GM12878 (cell line): ENCODE data around the gene ABCB7. TPM values are rescaled to one million over a fixed set of nuclear protein-coding genes. Genes with fewer than 3 reads are reported as not detected.

Source experiments
- ATAC-seq: fragments of 200-7000 bp; cut with Tn5 transposase; 3 replicates; pipeline ENCODE4 v1.9.1; 2020; ENCODE audit warnings: mild to moderate bottlenecking, moderate library complexity
- BruUV-seq: library from RNA; stranded (reverse); fragments of 400-500 nt; replicated peaks from 2 replicates; lab custom pipeline; 2021; lab: Mats Ljungman, UMichigan
- CTCF ChIA-PET: fragments of 300-600 bp; sonication (Branson Sonifier 250); formaldehyde crosslinking; extraction: SDS; loops from one replicate; lab custom pipeline; 2021; ENCODE audit warnings: inconsistent platforms; lab: Yijun Ruan, JAX
- POLR2A ChIA-PET: fragments of 350-600 bp; formaldehyde crosslinking; extraction: SDS; loops from one replicate; lab custom pipeline; 2021; ENCODE audit warnings: inconsistent platforms; lab: Charles Lee
- RAD21 ChIA-PET: fragments of 300-600 bp; sonication (Branson Sonifier 250); formaldehyde crosslinking; loops from one replicate; lab custom pipeline; 2023; ENCODE audit warnings: antibody characterized with exemption; ENCODE audit not compliant: unreplicated experiment; lab: Charles Lee
- SMC1A ChIA-PET: fragments of 300-600 bp; sonication (Branson Sonifier 250); formaldehyde crosslinking; loops from one replicate; lab custom pipeline; 2023; ENCODE audit not compliant: unreplicated experiment, uncharacterized antibody; lab: Charles Lee
- DNase-seq: peaks from one replicate; pipeline ENCODE4 v3.0.0-alpha.2; 2011; ENCODE audit warnings: low read depth, low spot score
- FAIRE-seq: peaks from 3 replicates; lab custom pipeline; 2011; peaks lifted over from hg19 to GRCh38; lab: Jason Lieb, UNC
- H2AFZ ChIP-seq: 2 replicates; pipeline ENCODE4 v1.6.0; 2011; ENCODE audit warnings: low read depth, low read length, control low read depth; ENCODE audit not compliant: control insufficient read depth
- H3K27ac ChIP-seq: 2 replicates; pipeline ENCODE4 v1.5.1; 2011; ENCODE audit warnings: control low read depth; ENCODE audit not compliant: control insufficient read depth, insufficient read depth
- H3K27me3 ChIP-seq, 2 experiments: replicated peaks in 1 of 2; 2 replicates each; pipeline versions ENCODE4 v1.6.0 to v1.6.1; 2011; ENCODE audit warnings: low read length in 1 of 2; ENCODE audit not compliant: control insufficient read depth in 2 of 2, insufficient read depth in 2 of 2
- H3K36me3 ChIP-seq, 2 experiments: 2 replicates each; pipeline ENCODE4 v1.5.1; 2011; ENCODE audit warnings: low read length in 1 of 2; ENCODE audit not compliant: control insufficient read depth in 2 of 2, insufficient read depth in 2 of 2
- H3K4me1 ChIP-seq: 2 replicates; pipeline ENCODE4 v1.6.1; 2011; ENCODE audit warnings: mild to moderate bottlenecking, low read length, moderate library complexity, mixed read lengths; ENCODE audit not compliant: control insufficient read depth, insufficient read depth
- H3K4me2 ChIP-seq: 2 replicates; pipeline ENCODE4 v1.6.0; 2011; ENCODE audit warnings: control low read depth; ENCODE audit not compliant: control insufficient read depth, insufficient read depth
- H3K4me3 ChIP-seq: fragments of 200-600 bp; sonication (generic); 2 replicates; pipeline ENCODE4 v1.5.1; 2016
- H3K79me2 ChIP-seq: 2 replicates; pipeline ENCODE4 v1.6.0; 2011; ENCODE audit warnings: low read length; ENCODE audit not compliant: control insufficient read depth, insufficient read depth
- H3K9ac ChIP-seq: 2 replicates; pipeline ENCODE4 v1.8.0; 2011; ENCODE audit warnings: low read length, control low read depth, mixed read lengths; ENCODE audit not compliant: control insufficient read depth, insufficient read depth
- H3K9me3 ChIP-seq: replicated peaks from 3 replicates; pipeline ENCODE4 v1.5.1; 2011; ENCODE audit warnings: mild to moderate bottlenecking, low read length; ENCODE audit not compliant: control insufficient read depth, insufficient read depth
- H4K20me1 ChIP-seq: 2 replicates; pipeline ENCODE4 v1.6.0; 2011; ENCODE audit not compliant: control insufficient read depth, insufficient read depth
- ASH2L ChIP-seq: fragments of 300-600, 200-600 bp; sonication (generic); IDR thresholded peaks from 2 replicates; pipeline ENCODE4 v1.6.1; 2017; ENCODE audit warnings: low read depth, mild to moderate bottlenecking, borderline replicate concordance
- ATF3 ChIP-seq: IDR thresholded peaks from 2 replicates; pipeline ENCODE4 v1.6.1; 2011; ENCODE audit warnings: low read depth, mild to moderate bottlenecking, low read length, moderate library complexity, borderline replicate concordance; ENCODE audit errors: extremely low read depth
- CREM ChIP-seq: IDR thresholded peaks from 2 replicates; pipeline ENCODE4 v1.6.1; 2014; ENCODE audit warnings: antibody characterized with exemption, low read depth
- E4F1 ChIP-seq: fragments of 450-650 bp; IDR thresholded peaks from 2 replicates; pipeline ENCODE4 v1.6.1; 2018; ENCODE audit warnings: borderline replicate concordance, mild to moderate bottlenecking; ENCODE audit not compliant: partially characterized antibody
- EGR1 ChIP-seq, 2 experiments: IDR thresholded peaks; 1 replicate in 1 of 2; 2 replicates in 1 of 2; pipeline ENCODE4 v1.6.1; 2011 to 2012; ENCODE audit warnings: low read depth in 2 of 2, low read length in 2 of 2, borderline replicate concordance in 1 of 2, mild to moderate bottlenecking in 1 of 2, moderate library complexity in 1 of 2
- GABPA ChIP-seq: IDR thresholded peaks from 2 replicates; pipeline ENCODE4 v1.6.1; 2014; ENCODE audit warnings: antibody characterized with exemption, low read depth, mild to moderate bottlenecking, inconsistent platforms
- HDAC2 ChIP-seq: fragments of 200-600 bp; sonication (generic); IDR thresholded peaks from 2 replicates; pipeline ENCODE4 v1.6.1; 2017
- JUND ChIP-seq: IDR thresholded peaks from 2 replicates; pipeline ENCODE4 v1.6.1; 2012; ENCODE audit warnings: low read depth, mild to moderate bottlenecking, low read length, improper control_type of control experiment, moderate library complexity
- MAX ChIP-seq: IDR thresholded peaks from 2 replicates; pipeline ENCODE4 v1.6.1; 2012; ENCODE audit warnings: low read depth, low read length, improper control_type of control experiment
- MTA3 ChIP-seq: IDR thresholded peaks from 2 replicates; pipeline ENCODE4 v1.6.1; 2012; ENCODE audit warnings: low read length, inconsistent platforms, borderline replicate concordance
- MYC ChIP-seq: IDR thresholded peaks from 2 replicates; pipeline ENCODE4 v1.6.1; 2011; ENCODE audit warnings: mild to moderate bottlenecking, low read length, moderate library complexity, inconsistent platforms; ENCODE audit not compliant: insufficient read depth, insufficient replicate concordance, insufficient read length, severe bottlenecking
- PAX8 ChIP-seq: fragments of 450-650 bp; IDR thresholded peaks from 2 replicates; pipeline ENCODE4 v1.6.1; 2017; ENCODE audit warnings: mild to moderate bottlenecking, moderate library complexity
- RB1 ChIP-seq: fragments of 450-650 bp; formaldehyde crosslinking; IDR thresholded peaks from 2 replicates; pipeline ENCODE4 v1.6.1; 2017; ENCODE audit warnings: mild to moderate bottlenecking, borderline replicate concordance
- ZNF24 ChIP-seq: fragments of 450-650 bp; IDR thresholded peaks from 2 replicates; pipeline ENCODE4 v1.6.1; 2017; ENCODE audit warnings: antibody characterized with exemption, mild to moderate bottlenecking
- WGBS: methylation state at CpG from one replicate; pipeline ENCODE4 v1.1.6; 2016; ENCODE audit warnings: low lambda C conversion rate; ENCODE audit not compliant: insufficient replicate concordance, insufficient coverage; ENCODE audit errors: missing lambda C conversion rate; 5-methylcytosine and 5-hydroxymethylcytosine counted together
- in situ Hi-C: fragments of 300-500 bp; cut with MboI; formaldehyde crosslinking; loops from 9 replicates; pipeline ENCODE4 v1.14.3; 2018; ENCODE audit warnings: mixed read lengths
- intact Hi-C: fragments of 100-400 bp; cut with micrococcal nuclease; formaldehyde crosslinking; loops from one replicate; pipeline ENCODE4 v1.14.2; 2022; ENCODE audit not compliant: unreplicated experiment
- polyA plus RNA-seq, 11 experiments: library from polyadenylated mRNA; depleted of rRNA in 4 of 11; unstranded in 6 of 11; stranded (reverse) in 5 of 11; fragments of >200 nt; fragmentation: Nextera tagmentation in 4 of 11; fragmentation: Illumina TruSeq in 1 of 11; extraction: Ambion mirVana in 4 of 11; extraction: Trizol in 1 of 11; gene quantifications; 1 replicate in 1 of 11; 2 replicates in 10 of 11; pipeline versions ENCODE4 v1.2.1 to v1.2.3, GENCODE V29; 2011 to 2016; ENCODE audit warnings: inconsistent platforms in 2 of 11, missing spikeins in 2 of 11, low read depth in 1 of 11
- total RNA-seq, 4 experiments: library from RNA; depleted of rRNA in 3 of 4; stranded (reverse); fragments of >200 nt in 3 of 4; fragmentation: Illumina TruSeq in 1 of 4; extraction: Trizol in 1 of 4; gene quantifications; 2 replicates each; pipeline versions ENCODE4 v1.2.1 to v1.2.3, GENCODE V29; 2013 to 2021

Gene ABCB7
- total and polyA plus RNA-seq, 10 of the 15 experiments (the other 5 are each of a cell fraction or from before 2014, with no cell fraction given) = 16.8 to 62.7 (median 30.6) TPM

GRCh38 chrX:75071334-75071733, 84.7 kb downstream of the ABCB7 start:
- SMC1A ChIA-PET = no interaction called here

More at GRCh38 chrX:75071334-75071733, 84.7 kb downstream of the ABCB7 start:
- ATAC-seq = no peak
- Histone ChIP-seq H2AFZ (no peak overlapping the region), H3K27me3 (no peaks in the 10 kb centered on the region), H3K4me3 (no peak overlapping the region), H3K9me3 (no peaks in the 10 kb centered on the region), H3K4me2 (no peak overlapping the region), H3K4me1 (no peaks in the 10 kb centered on the region), H3K36me3 (0 out of 4 replicates have a peak, but pooled peaks cover 0 to 4% of the 10 kb centered on the region in 2 experiments), H3K79me2 (no peaks in the 10 kb centered on the region), H3K9ac (no peak overlapping the region), H3K27ac (no peak overlapping the region), H4K20me1 (no peaks in the 10 kb centered on the region)
- RAD21 ChIA-PET = no interaction called here
- no TSS peak for BruUV-seq
- POLR2A ChIA-PET = no interaction called here
- FAIRE-seq = no peak
- CTCF ChIA-PET = no interaction called here
- TF ChIP-seq MYC (no peak), ATF3 (no peak), JUND (no peak), E4F1 (no peak), GABPA (no peak), RB1 (no peak), CREM (no peak), MAX (no peak), EGR1 (IDR thresholded peaks at IDR 0.05; ENCODE audit: borderline replicate concordance in 1 of 2, low read depth in 2 of 2, low read length in 2 of 2) (no peak), PAX8 (no peak), MTA3 (no peak), HDAC2 (no peak), ASH2L (no peak), ZNF24 (no peak)
- no peak for DNase-seq
- WGBS = 49% methylated on average over 3 of the region's 3 CpGs
- intact Hi-C loops (no loop called here), in situ Hi-C loops (no loop called here)
